Lung (tissue), 12 donors: ENCODE results near the gene FES. TPM values are rescaled to one million over a fixed set of nuclear protein-coding genes. Genes with fewer than 3 reads are reported as not detected.

Experiments
- ATAC-seq: fragments of 200-7000 bp; cut with Tn5 transposase; one replicate; pipeline ENCODE4 v1.9.1; 2020; ENCODE audit warnings: moderate number of reproducible peaks; ENCODE audit not compliant: insufficient read depth, low FRiP score
- DNase-seq, 3 donors: peaks; one replicate each; pipeline ENCODE4 v3.0.0-alpha.2; 2013 to 2017
- H3K27ac ChIP-seq, 2 donors: one replicate each; pipeline ENCODE4 v1.5.1; 2013; ENCODE audit warnings: mild to moderate bottlenecking in 2 of 2, moderate library complexity in 2 of 2, control low read depth in 1 of 2, inconsistent platforms in 1 of 2, low read depth in 1 of 2, low read length in 1 of 2
- H3K27me3 ChIP-seq, 3 donors: one replicate each; pipeline ENCODE4 v1.5.1; 2013; ENCODE audit warnings: low read length in 2 of 3; ENCODE audit not compliant: control insufficient read depth in 3 of 3, insufficient read depth in 3 of 3
- H3K36me3 ChIP-seq, 4 donors: one replicate each; pipeline ENCODE4 v1.5.1; 2013; ENCODE audit warnings: low read length in 4 of 4, mild to moderate bottlenecking in 1 of 4, moderate library complexity in 1 of 4; ENCODE audit not compliant: control insufficient read depth in 4 of 4, insufficient read depth in 4 of 4
- H3K4me1 ChIP-seq, 5 donors: one replicate each; pipeline ENCODE4 v1.5.1; 2013; ENCODE audit warnings: low read length in 5 of 5, mild to moderate bottlenecking in 2 of 5, moderate library complexity in 1 of 5; ENCODE audit not compliant: control insufficient read depth in 5 of 5, insufficient read depth in 5 of 5
- H3K4me3 ChIP-seq: one replicate; pipeline ENCODE4 v1.5.1; 2013; ENCODE audit warnings: mild to moderate bottlenecking, control low read depth, moderate library complexity
- H3K9ac ChIP-seq, 2 donors: one replicate each; pipeline ENCODE4 v1.5.1; 2013; ENCODE audit warnings: low read length in 2 of 2, control low read depth in 1 of 2; ENCODE audit not compliant: insufficient read depth in 1 of 2
- H3K9me3 ChIP-seq, 4 donors: one replicate each; pipeline ENCODE4 v1.5.1; 2013; ENCODE audit warnings: low read length in 3 of 4, mild to moderate bottlenecking in 1 of 4, moderate library complexity in 1 of 4; ENCODE audit not compliant: control insufficient read depth in 4 of 4, insufficient read depth in 3 of 4
- CTCF ChIP-seq: IDR thresholded peaks from 2 replicates; pipeline ENCODE4 v1.5.1; 2012; ENCODE audit warnings: mild to moderate bottlenecking; ENCODE audit errors: control extremely low read depth, extremely low read depth
- WGBS, 2 donors: extraction: QIAGEN DNeasy Blood & Tissue Kit; methylation state at CpG; one replicate each; pipeline ENCODE4 v1.1.7; 2013; 5-methylcytosine and 5-hydroxymethylcytosine counted together
- polyA plus RNA-seq, 2 donors: library from polyadenylated mRNA; stranded (reverse); fragments of 200-250 nt; gene quantifications; one replicate each; pipeline ENCODE4 v1.2.1, GENCODE V29; 2013
- total RNA-seq, 2 donors: library from RNA; depleted of rRNA in 1 of 2; stranded (reverse); fragments of >200 nt in 1 of 2; gene quantifications; one replicate each; pipeline ENCODE4 v1.2.1, GENCODE V29; 2014 to 2021
- donor health status: control.
- donor health status: control.
- donor health status: Bipolar disorder and iron deficiency.
- donor health status: healthy.
- donor health status: DM: yes; HTN: yes; CAD: no.

FES gene
- total and polyA plus RNA-seq, 4 donors, result 25.7 to 104 (median 55.5) TPM

DNA sequence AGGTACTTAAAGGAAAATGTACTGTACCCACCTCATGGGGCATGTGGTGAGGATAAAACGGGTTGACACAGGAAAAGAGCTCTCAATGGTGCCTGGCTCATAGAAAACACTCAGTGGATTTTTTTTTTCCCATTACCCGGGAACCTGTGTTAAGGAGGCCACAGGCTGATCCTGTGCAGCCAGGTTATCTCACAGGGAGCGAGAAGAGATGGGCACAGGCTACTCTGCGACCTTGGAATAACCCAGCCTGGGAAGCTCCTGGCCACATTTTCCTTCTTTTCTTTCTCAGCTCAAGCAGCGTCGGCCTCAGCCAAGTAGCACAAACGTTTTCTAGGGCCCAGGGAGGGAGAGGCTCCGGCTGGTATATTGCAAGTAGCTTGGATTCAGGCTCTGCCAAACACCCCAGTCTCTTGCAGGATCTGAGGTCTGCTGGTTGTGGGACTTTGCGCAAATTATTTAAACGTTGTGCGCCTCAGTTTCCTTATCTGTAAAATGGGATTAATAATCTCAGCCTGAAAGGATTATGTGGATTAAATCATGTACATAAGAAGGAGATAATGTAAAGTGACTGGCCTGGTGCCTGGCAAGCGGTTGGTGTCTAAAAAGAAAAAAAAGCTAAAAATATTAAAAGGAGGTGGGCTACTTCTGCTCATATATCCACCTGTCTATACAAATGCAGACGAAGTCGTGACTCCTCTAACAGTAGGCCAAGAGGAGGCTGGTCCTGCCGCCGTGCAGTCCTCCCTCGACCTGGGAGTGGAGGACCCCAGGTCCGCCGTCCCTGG lies 13.8 kb upstream of the FES start:
- WGBS, 2 donors, result 23 to 30% methylated on average over 19 of the region's 19 CpGs
- Histone ChIP-seq H3K9ac (peak overlapping the region in 1 of 2 donors; percentile 72), H3K27ac (peak overlapping the region; percentile 97 to 99), H3K4me3 (peak overlapping the region; percentile 81), H3K9me3 (no peaks in the 10 kb centered on the region), H3K4me1 (peaks cover 0 to 46% (median 25%) of the 10 kb centered on the region in 5 donors), H3K27me3 (no peaks in the 10 kb centered on the region), H3K36me3 (peaks cover 0 to 3% (median 1%) of the 10 kb centered on the region in 4 donors)
- no peak for TF ChIP-seq CTCF
- DNase-seq (peak in 2 of 3 donors; percentile 23), ATAC-seq (no peak)

GRCh38 chr15:90871139-90871715 lies 13.1 kb upstream of the FES start:
- Histone ChIP-seq H3K36me3 (peaks cover 0 to 10% (median 2%) of the 10 kb centered on the region in 4 donors), H3K4me1 (peaks cover 0 to 46% (median 27%) of the 10 kb centered on the region in 5 donors), H3K27me3 (no peaks in the 10 kb centered on the region), H3K9me3 (no peaks in the 10 kb centered on the region), H3K4me3 (peak overlapping the region; percentile 81), H3K27ac (peak overlapping the region; percentile 97 to 99), H3K9ac (peak overlapping the region in 1 of 2 donors; percentile 72)
- no peak for TF ChIP-seq CTCF
- ATAC-seq (no peak), DNase-seq (peak; percentile 43 to 55 (median 50))
- WGBS, 2 donors, result 1% methylated on average over 29 to 71 of the region's 71 CpGs

GRCh38 chr15:90871716-90872485 lies 12.4 kb upstream of the FES start:
- peaks cover 0 to 46% (median 27%) of the 10 kb centered on the region in 5 donors for H3K4me1 ChIP-seq
- no peaks in the 10 kb centered on the region for H3K27me3 ChIP-seq
- WGBS, 2 donors, result 1% methylated on average over 23 to 77 of the region's 77 CpGs
- DNase-seq, result peak in 1 of 3 donors; percentile 17
- peak overlapping the region; percentile 81 for H3K4me3 ChIP-seq
- peaks cover 3 to 16% (median 4%) of the 10 kb centered on the region in 4 donors for H3K36me3 ChIP-seq
- H3K27ac ChIP-seq, result peak overlapping the region; percentile 97 to 99
- TF ChIP-seq CTCF, result no peak
- H3K9me3 ChIP-seq, result no peaks in the 10 kb centered on the region
- ATAC-seq, result no peak
- H3K9ac ChIP-seq, result peak overlapping the region; percentile 56 to 76
